SK-N-SH (cell line): ENCODE data around the gene NYNRIN.

Experiments
- EP300 ChIP-seq, 2 experiments: IDR thresholded peaks; 2 replicates each; pipeline versions ENCODE4 v1.4.0 to v1.6.1; 2012; ENCODE audit warnings: borderline replicate concordance in 1 of 2, low read depth in 1 of 2, low read length in 1 of 2
- NRF1 ChIP-seq: IDR thresholded peaks from 2 replicates; pipeline ENCODE4 v1.6.1; 2012; ENCODE audit warnings: low read depth, mild to moderate bottlenecking, low read length
- POLR2AphosphoS5 ChIP-seq: IDR thresholded peaks from 2 replicates; pipeline ENCODE4 v1.6.1; 2012; ENCODE audit warnings: low read depth, low read length
- SIN3A ChIP-seq: IDR thresholded peaks from 2 replicates; pipeline ENCODE4 v1.6.1; 2012; ENCODE audit warnings: low read depth, mild to moderate bottlenecking, low read length, moderate library complexity, borderline replicate concordance
- TF ChIP-seq, protein P1 (sequence below): fragments of 200-600 bp; sonication (generic); IDR thresholded peaks from 2 replicates; pipeline ENCODE4 v1.6.1; 2017; ENCODE audit warnings: antibody characterized with exemption, mild to moderate bottlenecking, moderate library complexity
- TF ChIP-seq, protein P2 (sequence below): IDR thresholded peaks from 2 replicates; pipeline ENCODE4 v1.6.1; 2012; ENCODE audit warnings: mild to moderate bottlenecking, low read depth, low read length, moderate library complexity

DNA sequence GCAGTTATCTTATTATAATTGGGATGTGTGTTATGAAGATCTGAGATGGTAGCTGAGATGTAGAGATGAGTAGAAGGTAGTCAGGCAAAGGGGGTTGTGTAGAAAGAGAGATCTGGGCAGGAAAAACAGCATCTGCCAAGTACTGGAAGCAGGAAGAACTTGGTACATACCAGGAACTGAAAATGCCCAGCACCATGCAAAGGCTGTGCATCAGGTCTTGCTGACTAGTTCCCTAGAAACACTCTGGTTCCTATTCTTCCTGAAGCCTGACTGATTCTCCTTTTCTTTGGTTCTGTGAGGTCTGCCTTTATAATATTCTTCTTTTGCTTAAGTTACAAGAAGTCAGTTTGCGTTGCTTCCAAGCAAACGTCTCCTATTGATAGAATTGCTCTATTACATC, 37.5 kb upstream of the NYNRIN start:
- TF ChIP-seq SIN3A (no peak), POLR2AphosphoS5 (no peak), EP300 (IDR thresholded peaks at IDR 0.05; ENCODE audit: borderline replicate concordance in 1 of 2, low read depth in 1 of 2, low read length in 1 of 2) (no peak), NRF1 (no peak)
- TF ChIP-seq, protein P1, sequence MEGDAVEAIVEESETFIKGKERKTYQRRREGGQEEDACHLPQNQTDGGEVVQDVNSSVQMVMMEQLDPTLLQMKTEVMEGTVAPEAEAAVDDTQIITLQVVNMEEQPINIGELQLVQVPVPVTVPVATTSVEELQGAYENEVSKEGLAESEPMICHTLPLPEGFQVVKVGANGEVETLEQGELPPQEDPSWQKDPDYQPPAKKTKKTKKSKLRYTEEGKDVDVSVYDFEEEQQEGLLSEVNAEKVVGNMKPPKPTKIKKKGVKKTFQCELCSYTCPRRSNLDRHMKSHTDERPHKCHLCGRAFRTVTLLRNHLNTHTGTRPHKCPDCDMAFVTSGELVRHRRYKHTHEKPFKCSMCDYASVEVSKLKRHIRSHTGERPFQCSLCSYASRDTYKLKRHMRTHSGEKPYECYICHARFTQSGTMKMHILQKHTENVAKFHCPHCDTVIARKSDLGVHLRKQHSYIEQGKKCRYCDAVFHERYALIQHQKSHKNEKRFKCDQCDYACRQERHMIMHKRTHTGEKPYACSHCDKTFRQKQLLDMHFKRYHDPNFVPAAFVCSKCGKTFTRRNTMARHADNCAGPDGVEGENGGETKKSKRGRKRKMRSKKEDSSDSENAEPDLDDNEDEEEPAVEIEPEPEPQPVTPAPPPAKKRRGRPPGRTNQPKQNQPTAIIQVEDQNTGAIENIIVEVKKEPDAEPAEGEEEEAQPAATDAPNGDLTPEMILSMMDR: no peak
- TF ChIP-seq, protein P2, sequence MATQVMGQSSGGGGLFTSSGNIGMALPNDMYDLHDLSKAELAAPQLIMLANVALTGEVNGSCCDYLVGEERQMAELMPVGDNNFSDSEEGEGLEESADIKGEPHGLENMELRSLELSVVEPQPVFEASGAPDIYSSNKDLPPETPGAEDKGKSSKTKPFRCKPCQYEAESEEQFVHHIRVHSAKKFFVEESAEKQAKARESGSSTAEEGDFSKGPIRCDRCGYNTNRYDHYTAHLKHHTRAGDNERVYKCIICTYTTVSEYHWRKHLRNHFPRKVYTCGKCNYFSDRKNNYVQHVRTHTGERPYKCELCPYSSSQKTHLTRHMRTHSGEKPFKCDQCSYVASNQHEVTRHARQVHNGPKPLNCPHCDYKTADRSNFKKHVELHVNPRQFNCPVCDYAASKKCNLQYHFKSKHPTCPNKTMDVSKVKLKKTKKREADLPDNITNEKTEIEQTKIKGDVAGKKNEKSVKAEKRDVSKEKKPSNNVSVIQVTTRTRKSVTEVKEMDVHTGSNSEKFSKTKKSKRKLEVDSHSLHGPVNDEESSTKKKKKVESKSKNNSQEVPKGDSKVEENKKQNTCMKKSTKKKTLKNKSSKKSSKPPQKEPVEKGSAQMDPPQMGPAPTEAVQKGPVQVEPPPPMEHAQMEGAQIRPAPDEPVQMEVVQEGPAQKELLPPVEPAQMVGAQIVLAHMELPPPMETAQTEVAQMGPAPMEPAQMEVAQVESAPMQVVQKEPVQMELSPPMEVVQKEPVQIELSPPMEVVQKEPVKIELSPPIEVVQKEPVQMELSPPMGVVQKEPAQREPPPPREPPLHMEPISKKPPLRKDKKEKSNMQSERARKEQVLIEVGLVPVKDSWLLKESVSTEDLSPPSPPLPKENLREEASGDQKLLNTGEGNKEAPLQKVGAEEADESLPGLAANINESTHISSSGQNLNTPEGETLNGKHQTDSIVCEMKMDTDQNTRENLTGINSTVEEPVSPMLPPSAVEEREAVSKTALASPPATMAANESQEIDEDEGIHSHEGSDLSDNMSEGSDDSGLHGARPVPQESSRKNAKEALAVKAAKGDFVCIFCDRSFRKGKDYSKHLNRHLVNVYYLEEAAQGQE: no peak
